Ovary (tissue), 9 donors: ENCODE measurements around the gene LIN7B. TPM values are rescaled to one million over a fixed set of nuclear protein-coding genes. Genes with fewer than 3 reads are reported as not detected.
"Not testable (repeated sequence)": the region's sequence is repeated elsewhere in the genome, so short reads cannot be mapped to it uniquely, and the experiment has no call there.

Experiments used
- DNase-seq, 5 donors: peaks; one replicate each; pipeline ENCODE4 v3.0.0-alpha.2; 2019 to 2020
- H3K27ac ChIP-seq, 2 donors: fragments of 200-600 bp; one replicate each; pipeline versions ENCODE4 v1.5.1 to v1.8.0; 2019 to 2022
- H3K27me3 ChIP-seq: fragments of 200-600 bp; one replicate; pipeline ENCODE4 v1.8.0; 2022
- H3K36me3 ChIP-seq: fragments of 200-600 bp; sonication (generic); one replicate; pipeline ENCODE4 v1.5.1; 2019
- H3K4me1 ChIP-seq: one replicate; pipeline ENCODE4 v1.8.1; 2013; ENCODE audit warnings: mild to moderate bottlenecking, moderate library complexity; ENCODE audit not compliant: insufficient read depth
- H3K4me3 ChIP-seq: fragments of 200-600 bp; sonication (generic); one replicate; pipeline ENCODE4 v1.5.1; 2017
- H3K9me3 ChIP-seq, 2 donors: fragments of 200-600 bp in 1 of 2; sonication (generic) in 1 of 2; one replicate each; pipeline versions ENCODE4 v1.5.1 to v1.8.1; 2013 to 2019; ENCODE audit warnings: mild to moderate bottlenecking in 1 of 2, moderate library complexity in 1 of 2
- EP300 ChIP-seq: sonication (generic); formaldehyde crosslinking; IDR thresholded peaks from one replicate; pipeline ENCODE4 v1.6.1; 2017; ENCODE audit warnings: antibody characterized with exemption
- POLR2A ChIP-seq: fragments of 450-650 bp; IDR thresholded peaks from one replicate; pipeline ENCODE4 v1.6.1; 2017; ENCODE audit warnings: antibody characterized with exemption, mild to moderate bottlenecking, moderate library complexity
- WGBS, 3 donors: extraction: QIAGEN DNeasy Blood & Tissue Kit in 1 of 3; methylation state at CpG; one replicate each; pipeline versions ENCODE4 v1.1.5 to v1.1.7; 2013 to 2017; 5-methylcytosine and 5-hydroxymethylcytosine counted together
- intact Hi-C, 4 donors: fragments of 100-400 bp; cut with DNase I; formaldehyde crosslinking; loops; one replicate each; pipeline versions ENCODE4 v1.11.0 to v1.15.1; 2022 to 2023
- polyA plus RNA-seq, 2 donors: library from polyadenylated mRNA; stranded (reverse); fragments of 200-250 nt in 1 of 2; fragments of 350-450 nt in 1 of 2; fragmentation: Illumina TruSeq in 1 of 2; extraction: RNeasy Lipid Tissue Mini Kit (QIAGEN cat#74804) in 1 of 2; gene quantifications; one replicate each; pipeline ENCODE4 v1.2.3, GENCODE V29; 2013 to 2014
- total RNA-seq, 7 donors: library from RNA; depleted of rRNA in 2 of 7; stranded (reverse); fragments of >200 nt in 2 of 7; fragmentation: NEBNext Ultra II Directional in 3 of 7; extraction: Animal tissue kit (Norgen Biotek cat#: 25700) in 3 of 7; gene quantifications; one replicate each; pipeline versions ENCODE4 v1.1.0 to v1.2.4, GENCODE V29; 2016 to 2023
- TF ChIP-seq, protein P1 (sequence below), 3 donors: fragments of 450-650 bp in 2 of 3; fragments of 200-600 bp in 1 of 3; IDR thresholded peaks; one replicate each; pipeline versions ENCODE4 v1.5.1 to v1.8.0; 2016 to 2022; ENCODE audit warnings: antibody characterized with exemption in 3 of 3, mild to moderate bottlenecking in 1 of 3
- donor health status: DM: no; HTN: no; CAD: no; lungs with moderate emphysema.
- donor health status: DM: no; HTN: no; CAD: no.
- donor health status: Bipolar disorder and iron deficiency.
- donor health status: DM: yes; HTN: yes; CAD: no.
- donor health status: DM: no; HTN: no; CAD: no.
- donor health status: DM: yes; HTN: yes; CAD: no.

LIN7B gene
- total and polyA plus RNA-seq, 9 donors = 0.82 to 9.8 (median 8.5) TPM

DNA sequence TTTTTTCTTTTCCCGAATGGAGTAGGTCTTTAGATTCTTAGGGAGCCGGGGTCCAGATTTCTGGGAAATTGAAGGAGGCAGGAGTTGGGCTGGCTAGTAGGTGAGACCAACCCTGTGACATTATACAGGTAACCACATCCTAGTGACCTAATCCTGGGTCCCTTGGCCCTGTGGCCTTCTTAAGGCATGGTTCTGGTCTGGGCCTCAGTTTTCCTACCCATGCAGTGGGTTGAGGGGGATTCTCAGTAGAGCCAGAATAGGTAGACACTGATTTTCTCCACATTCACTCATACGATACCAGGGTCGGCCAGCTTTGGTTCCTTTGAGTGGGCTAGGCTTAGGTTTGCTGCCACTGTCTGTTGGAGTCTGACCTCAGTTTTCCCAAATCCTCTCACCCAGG, 12.4 kb downstream of the LIN7B start:
- Histone ChIP-seq H3K4me1 (peaks cover 4% of the 10 kb centered on the region), H3K27me3 (no peaks in the 10 kb centered on the region), H3K36me3 (no peaks in the 10 kb centered on the region), H3K27ac (no peak overlapping the region), H3K9me3 (no peaks in the 10 kb centered on the region), H3K4me3 (no peak overlapping the region)
- intact Hi-C loops = no loop called here
- no peak for TF ChIP-seq EP300
- no peak for TF ChIP-seq POLR2A
- TF ChIP-seq, protein P1, sequence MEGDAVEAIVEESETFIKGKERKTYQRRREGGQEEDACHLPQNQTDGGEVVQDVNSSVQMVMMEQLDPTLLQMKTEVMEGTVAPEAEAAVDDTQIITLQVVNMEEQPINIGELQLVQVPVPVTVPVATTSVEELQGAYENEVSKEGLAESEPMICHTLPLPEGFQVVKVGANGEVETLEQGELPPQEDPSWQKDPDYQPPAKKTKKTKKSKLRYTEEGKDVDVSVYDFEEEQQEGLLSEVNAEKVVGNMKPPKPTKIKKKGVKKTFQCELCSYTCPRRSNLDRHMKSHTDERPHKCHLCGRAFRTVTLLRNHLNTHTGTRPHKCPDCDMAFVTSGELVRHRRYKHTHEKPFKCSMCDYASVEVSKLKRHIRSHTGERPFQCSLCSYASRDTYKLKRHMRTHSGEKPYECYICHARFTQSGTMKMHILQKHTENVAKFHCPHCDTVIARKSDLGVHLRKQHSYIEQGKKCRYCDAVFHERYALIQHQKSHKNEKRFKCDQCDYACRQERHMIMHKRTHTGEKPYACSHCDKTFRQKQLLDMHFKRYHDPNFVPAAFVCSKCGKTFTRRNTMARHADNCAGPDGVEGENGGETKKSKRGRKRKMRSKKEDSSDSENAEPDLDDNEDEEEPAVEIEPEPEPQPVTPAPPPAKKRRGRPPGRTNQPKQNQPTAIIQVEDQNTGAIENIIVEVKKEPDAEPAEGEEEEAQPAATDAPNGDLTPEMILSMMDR (IDR thresholded peaks at IDR 0.05) = no peak
- no peak for DNase-seq
- WGBS, 3 donors = 74 to 84% (median 81%) methylated on average over 4 of the region's 4 CpGs

DNA sequence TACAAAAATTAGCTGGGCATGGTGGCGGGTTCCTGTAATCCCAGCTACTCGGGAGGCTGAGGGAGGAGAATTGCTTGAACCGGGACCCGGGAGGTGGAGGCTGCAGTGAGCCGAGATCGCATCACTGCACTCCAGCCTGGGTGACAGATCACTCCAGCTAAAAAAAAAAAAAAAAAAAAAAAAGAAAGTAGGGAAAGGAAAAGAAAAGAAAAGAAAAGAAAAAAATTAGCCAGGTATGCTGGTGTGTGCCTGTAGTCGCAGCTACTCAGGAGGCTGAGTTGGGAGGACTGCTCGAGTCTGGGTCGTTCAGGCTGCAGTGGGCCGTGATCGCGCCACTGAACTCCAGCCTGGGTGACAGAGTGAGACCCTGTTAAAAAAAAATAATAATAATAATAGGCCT, 13.1 kb downstream of the LIN7B start:
- H3K4me1 ChIP-seq, H3K27me3 ChIP-seq, H3K36me3 ChIP-seq, intact Hi-C loops, H3K27ac ChIP-seq, DNase-seq, H3K9me3 ChIP-seq, H3K4me3 ChIP-seq: not testable (repeated sequence)
- WGBS, 3 donors = 91 to 96% (median 92%) methylated on average over 12 of the region's 12 CpGs

DNA sequence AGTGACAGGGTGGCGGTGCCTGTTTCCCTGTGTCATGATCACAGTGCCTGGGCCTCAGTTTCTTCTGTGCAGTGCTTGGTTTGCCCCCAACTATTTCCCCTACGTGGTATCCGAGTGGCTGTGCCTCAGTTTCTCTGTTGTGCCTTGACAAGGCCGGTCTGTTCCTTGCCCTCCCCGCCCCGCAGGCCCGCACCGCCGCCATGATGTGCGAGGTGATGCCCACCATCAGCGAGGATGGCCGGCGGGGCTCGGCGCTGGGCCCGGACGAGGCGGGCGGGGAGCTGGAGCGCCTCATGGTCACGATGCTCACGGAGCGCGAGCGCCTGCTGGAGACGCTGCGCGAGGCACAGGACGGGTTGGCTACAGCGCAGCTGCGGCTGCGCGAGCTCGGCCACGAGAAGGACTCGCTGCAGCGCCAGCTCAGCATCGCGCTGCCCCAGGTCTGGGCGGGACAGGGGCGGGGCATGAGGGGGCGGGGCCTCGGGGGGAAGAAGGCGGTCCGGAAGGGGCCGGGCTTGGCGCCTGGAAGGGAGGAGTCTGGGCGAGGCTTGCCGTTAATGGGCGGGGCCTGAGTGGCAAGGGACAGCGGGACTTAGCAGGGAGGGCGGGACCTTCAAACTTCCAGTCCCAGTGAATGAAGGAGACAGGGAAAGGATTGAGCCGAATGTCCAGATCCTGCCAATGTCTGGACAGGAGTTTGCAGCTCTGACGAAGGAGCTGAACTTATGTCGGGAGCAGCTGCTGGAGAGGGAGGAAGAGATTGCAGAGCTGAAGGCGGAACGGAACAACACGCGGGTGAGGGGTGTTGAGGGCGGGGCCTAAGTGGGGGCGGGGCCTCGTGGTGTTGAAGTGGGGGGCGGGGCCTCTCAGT, 13.7 kb downstream of the LIN7B start:
- peak overlapping the region; percentile 32 for H3K4me3 ChIP-seq
- no peak overlapping the region for H3K27ac ChIP-seq
- 3 to 4% (median 4%) methylated on average over 63 of the region's 63 CpGs for WGBS, 3 donors
- intact Hi-C loops = no loop called here
- peak; percentile 95 to 97 (median 96) for DNase-seq
- peaks cover 4% of the 10 kb centered on the region for H3K4me1 ChIP-seq
- no peaks in the 10 kb centered on the region for H3K9me3 ChIP-seq
- no peaks in the 10 kb centered on the region for H3K27me3 ChIP-seq
- no peaks in the 10 kb centered on the region for H3K36me3 ChIP-seq
- TF ChIP-seq, protein P1 (IDR thresholded peaks at IDR 0.05) = peak in 1 of 3 donors; percentile 43
- no peak for TF ChIP-seq EP300

DNA sequence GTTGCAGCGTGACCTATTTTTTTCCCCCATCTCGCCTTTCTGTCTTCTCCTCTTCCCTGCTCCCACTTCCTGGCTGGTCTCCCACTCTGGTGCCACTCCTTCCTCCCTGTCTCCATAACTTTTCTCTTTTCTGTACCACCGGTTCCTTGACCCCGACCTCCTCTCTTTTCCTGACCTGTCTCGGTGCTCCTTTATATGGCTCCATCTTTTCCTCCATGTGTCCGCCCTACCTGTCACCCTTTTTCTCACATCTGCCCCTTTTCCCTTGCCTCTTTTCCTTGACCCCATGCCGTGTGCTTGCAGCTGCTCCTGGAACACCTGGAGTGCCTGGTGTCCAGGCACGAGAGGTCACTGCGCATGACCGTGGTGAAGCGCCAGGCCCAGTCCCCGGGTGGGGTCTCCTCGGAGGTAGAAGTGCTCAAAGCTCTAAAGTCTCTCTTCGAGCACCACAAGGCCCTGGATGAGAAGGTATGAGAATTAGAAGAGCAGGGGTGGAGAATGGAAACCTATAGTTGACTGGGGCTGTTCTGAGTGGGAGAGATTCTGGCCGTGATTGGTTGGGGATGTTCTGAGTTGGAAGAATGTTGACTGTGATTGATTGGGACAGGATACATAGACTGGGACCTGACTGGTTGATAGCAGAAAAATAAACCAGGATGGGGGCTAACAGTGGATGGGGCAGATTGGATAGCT, 14.5 kb downstream of the LIN7B start:
- Histone ChIP-seq H3K4me3 (no peak overlapping the region), H3K27ac (no peak overlapping the region), H3K4me1 (peaks cover 9% of the 10 kb centered on the region), H3K27me3 (no peaks in the 10 kb centered on the region), H3K36me3 (no peaks in the 10 kb centered on the region), H3K9me3 (no peaks in the 10 kb centered on the region)
- 35 to 45% (median 43%) methylated on average over 15 of the region's 15 CpGs for WGBS, 3 donors
- intact Hi-C loops = no loop called here
- no peak for DNase-seq
- TF ChIP-seq, protein P1 (IDR thresholded peaks at IDR 0.05) = no peak
- TF ChIP-seq POLR2A (no peak), EP300 (no peak)

DNA sequence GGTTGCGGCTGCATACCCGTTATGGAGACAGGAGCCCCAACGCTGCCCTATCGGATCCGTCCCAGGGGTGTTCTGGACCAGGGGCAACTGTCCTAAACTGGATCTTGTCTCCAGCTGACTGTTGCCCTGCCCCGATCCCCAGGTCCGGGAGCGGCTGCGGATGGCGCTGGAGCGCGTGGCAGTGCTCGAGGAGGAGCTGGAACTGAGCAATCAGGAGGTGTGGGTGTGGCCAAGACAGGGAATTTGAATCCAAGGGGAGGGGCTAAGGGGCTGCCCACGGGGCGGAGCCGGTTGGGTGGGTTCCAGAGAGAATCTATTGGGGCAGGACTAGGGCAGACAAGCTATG, 15.0 kb downstream of the LIN7B start:
- no peak for DNase-seq
- H3K27me3 ChIP-seq = no peaks in the 10 kb centered on the region
- intact Hi-C loops = no loop called here
- H3K4me1 ChIP-seq = peaks cover 9% of the 10 kb centered on the region
- no peaks in the 10 kb centered on the region for H3K36me3 ChIP-seq
- 32 to 61% (median 34%) methylated on average over 16 of the region's 16 CpGs for WGBS, 3 donors
- H3K27ac ChIP-seq = no peak overlapping the region
- H3K9me3 ChIP-seq = no peaks in the 10 kb centered on the region
- no peak overlapping the region for H3K4me3 ChIP-seq
- TF ChIP-seq, protein P1 (IDR thresholded peaks at IDR 0.05) = no peak
- no peak for TF ChIP-seq POLR2A
- TF ChIP-seq EP300 = no peak
